GM23338 (cell line): Measurements from ENCODE around the gene DDX49. TPM values are rescaled to one million over a fixed set of nuclear protein-coding genes. Genes with fewer than 3 reads are reported as not detected.
A peak's percentile ranks its signal among the peaks of the same experiment; 100 is the strongest.

Experiments used
- ATAC-seq: fragments of 200-7000 bp; cut with Tn5 transposase; 3 replicates; pipeline ENCODE4 v1.9.1; 2020
- DNase-seq: peaks from one replicate; pipeline ENCODE4 v3.0.0-alpha.2; 2015; ENCODE audit warnings: low spot score
- H2AFZ ChIP-seq: fragments of 200-600 bp; sonication (generic); 2 replicates; pipeline ENCODE4 v1.8.0; 2016; ENCODE audit warnings: antibody characterized with exemption, mild to moderate bottlenecking, moderate library complexity
- H3F3A ChIP-seq: fragments of 200-600 bp; sonication (generic); replicated peaks from 2 replicates; pipeline ENCODE4 v1.8.0; 2017; ENCODE audit warnings: antibody characterized with exemption, mixed run types, low read depth
- H3K27ac ChIP-seq: fragments of 200-600 bp; sonication (generic); 2 replicates; pipeline ENCODE4 v1.6.1; 2016; ENCODE audit warnings: low read depth
- H3K27me3 ChIP-seq: fragments of 200-600 bp; sonication (generic); 2 replicates; pipeline ENCODE4 v1.8.0; 2016; ENCODE audit warnings: mild to moderate bottlenecking, mixed run types, moderate library complexity; ENCODE audit not compliant: insufficient read depth
- H3K36me3 ChIP-seq: fragments of 200-600 bp; sonication (generic); 2 replicates; pipeline ENCODE4 v1.8.0; 2016; ENCODE audit warnings: mild to moderate bottlenecking; ENCODE audit not compliant: insufficient read depth
- H3K4me1 ChIP-seq: fragments of 200-600 bp; sonication (generic); 2 replicates; pipeline ENCODE4 v1.8.0; 2016; ENCODE audit warnings: mild to moderate bottlenecking, moderate library complexity; ENCODE audit not compliant: insufficient read depth
- H3K4me2 ChIP-seq: fragments of 200-600 bp; sonication (generic); 2 replicates; pipeline ENCODE4 v1.7.1; 2017; ENCODE audit warnings: mixed run types
- H3K4me3 ChIP-seq: fragments of 200-600 bp; sonication (generic); 2 replicates; pipeline ENCODE4 v1.6.1; 2016; ENCODE audit warnings: mixed run types
- H3K79me2 ChIP-seq: fragments of 200-600 bp; sonication (generic); replicated peaks from 2 replicates; pipeline ENCODE4 v1.8.0; 2017; ENCODE audit warnings: mild to moderate bottlenecking; ENCODE audit not compliant: insufficient read depth
- H3K9me2 ChIP-seq: fragments of 200-600 bp; sonication (generic); 2 replicates; pipeline ENCODE4 v1.8.0; 2017; ENCODE audit not compliant: insufficient read depth
- H4K20me1 ChIP-seq: fragments of 200-600 bp; sonication (generic); replicated peaks from 2 replicates; pipeline ENCODE4 v1.8.0; 2017; ENCODE audit warnings: mild to moderate bottlenecking; ENCODE audit not compliant: insufficient read depth
- H3K27ac Mint-ChIP-seq: 2 replicates; pipeline ENCODE4 v1.8.0; 2020; ENCODE audit warnings: inconsistent platforms, mild to moderate bottlenecking, moderate library complexity, mixed read lengths
- H3K27me3 Mint-ChIP-seq: 3 replicates; pipeline ENCODE4 v1.8.0; 2022; ENCODE audit warnings: low read depth, mild to moderate bottlenecking, moderate library complexity, mixed read lengths, inconsistent platforms; ENCODE audit not compliant: insufficient read depth, poor library complexity
- H3K36me3 Mint-ChIP-seq: 3 replicates; pipeline ENCODE4 v1.8.0; 2021; ENCODE audit warnings: low read depth, mild to moderate bottlenecking, inconsistent platforms, moderate library complexity, mixed read lengths
- H3K4me1 Mint-ChIP-seq: 3 replicates; pipeline ENCODE4 v1.8.0; 2020; ENCODE audit warnings: mild to moderate bottlenecking, inconsistent platforms, mixed read lengths
- H3K4me3 Mint-ChIP-seq: 3 replicates; pipeline ENCODE4 v1.8.0; 2021; ENCODE audit warnings: moderate library complexity, mild to moderate bottlenecking, inconsistent platforms, mixed read lengths
- H3K9me3 Mint-ChIP-seq: 3 replicates; pipeline ENCODE4 v1.8.0; 2020; ENCODE audit warnings: moderate library complexity, mild to moderate bottlenecking, inconsistent platforms, mixed read lengths
- EZH2 ChIP-seq: fragments of 200-600 bp; sonication (generic); IDR thresholded peaks from one replicate; pipeline ENCODE4 v1.8.0; 2017; ENCODE audit warnings: antibody characterized with exemption, mild to moderate bottlenecking, low read depth; ENCODE audit not compliant: unreplicated experiment
- POLR2AphosphoS5 ChIP-seq: IDR thresholded peaks from 2 replicates; pipeline ENCODE4 v1.6.1; 2016; ENCODE audit warnings: antibody characterized with exemption, low read depth
- STAT1 ChIP-seq: IDR thresholded peaks from one replicate; pipeline ENCODE4 v1.6.1; 2016; ENCODE audit warnings: antibody characterized with exemption; ENCODE audit not compliant: unreplicated experiment
- polyA plus RNA-seq: library from polyadenylated mRNA; unstranded; fragments of >200 nt; fragmentation: Nextera tagmentation; extraction: Ambion mirVana; gene quantifications from 2 replicates; pipeline ENCODE4 v1.2.1, GENCODE V29; 2016
- total RNA-seq: library from RNA; depleted of rRNA; stranded (reverse); fragments of >200 nt; shearing (Covaris generic); gene quantifications from 2 replicates; pipeline ENCODE4 v1.2.3, GENCODE V29; 2014
- TF ChIP-seq, protein P1 (sequence below), 2 experiments: fragments of 200-600 bp in 1 of 2; sonication (generic) in 1 of 2; conservative IDR thresholded peaks; 2 replicates each; pipeline versions ENCODE4 v1.5.1 to v1.6.1; 2016 to 2017; ENCODE audit warnings: antibody characterized with exemption in 2 of 2, low read depth in 2 of 2, mild to moderate bottlenecking in 2 of 2, moderate library complexity in 1 of 2

Gene DDX49
- total and polyA plus RNA-seq, 2 experiments from 2014 or later, result 40.2 to 75.3 TPM

DNA sequence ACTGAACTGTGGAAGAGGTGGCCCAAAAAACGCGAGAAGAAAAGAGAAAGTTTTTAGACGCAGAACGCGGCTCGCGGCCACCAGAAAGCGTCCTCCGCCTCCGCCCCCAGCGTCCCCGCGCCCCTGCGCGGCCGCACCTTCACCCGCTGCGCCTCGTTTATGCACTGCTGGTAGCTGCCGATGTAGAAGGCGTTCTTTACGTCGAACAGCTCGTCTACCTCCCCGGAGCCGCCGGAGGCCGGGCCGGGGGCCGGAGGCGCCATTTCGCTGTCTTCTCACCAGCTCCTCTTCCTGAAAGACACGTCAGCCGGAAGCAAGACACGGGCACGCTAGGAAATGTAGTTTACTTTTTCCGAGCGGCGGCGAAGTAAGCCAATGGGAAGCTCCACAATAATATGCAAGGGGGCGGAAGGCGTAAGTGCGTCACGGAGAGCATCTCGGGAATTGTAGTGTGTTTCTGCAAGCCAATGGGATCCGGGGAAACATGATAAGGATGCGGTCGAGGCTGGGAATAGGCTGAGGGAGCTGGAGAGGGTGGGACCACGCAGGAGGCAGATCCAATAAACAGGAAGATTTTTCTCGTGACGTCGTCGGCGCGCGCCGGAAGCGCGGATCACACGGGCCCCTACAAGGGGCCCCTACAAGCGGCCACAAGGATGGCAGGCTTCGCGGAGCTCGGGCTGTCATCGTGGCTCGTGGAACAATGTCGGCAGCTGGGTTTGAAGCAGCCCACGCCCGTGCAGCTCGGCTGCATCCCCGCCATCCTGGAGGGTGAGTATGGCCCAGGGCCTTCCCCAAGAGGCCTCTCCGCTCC is at the start of gene DDX49, which contains the start of gene COPE (continued):
- TF ChIP-seq, protein P1, sequence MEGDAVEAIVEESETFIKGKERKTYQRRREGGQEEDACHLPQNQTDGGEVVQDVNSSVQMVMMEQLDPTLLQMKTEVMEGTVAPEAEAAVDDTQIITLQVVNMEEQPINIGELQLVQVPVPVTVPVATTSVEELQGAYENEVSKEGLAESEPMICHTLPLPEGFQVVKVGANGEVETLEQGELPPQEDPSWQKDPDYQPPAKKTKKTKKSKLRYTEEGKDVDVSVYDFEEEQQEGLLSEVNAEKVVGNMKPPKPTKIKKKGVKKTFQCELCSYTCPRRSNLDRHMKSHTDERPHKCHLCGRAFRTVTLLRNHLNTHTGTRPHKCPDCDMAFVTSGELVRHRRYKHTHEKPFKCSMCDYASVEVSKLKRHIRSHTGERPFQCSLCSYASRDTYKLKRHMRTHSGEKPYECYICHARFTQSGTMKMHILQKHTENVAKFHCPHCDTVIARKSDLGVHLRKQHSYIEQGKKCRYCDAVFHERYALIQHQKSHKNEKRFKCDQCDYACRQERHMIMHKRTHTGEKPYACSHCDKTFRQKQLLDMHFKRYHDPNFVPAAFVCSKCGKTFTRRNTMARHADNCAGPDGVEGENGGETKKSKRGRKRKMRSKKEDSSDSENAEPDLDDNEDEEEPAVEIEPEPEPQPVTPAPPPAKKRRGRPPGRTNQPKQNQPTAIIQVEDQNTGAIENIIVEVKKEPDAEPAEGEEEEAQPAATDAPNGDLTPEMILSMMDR (conservative IDR thresholded peaks at IDR 0.05; ENCODE audit: low read depth in 2 of 2), result no peak
- TF ChIP-seq POLR2AphosphoS5, result peak; percentile 74

DNA sequence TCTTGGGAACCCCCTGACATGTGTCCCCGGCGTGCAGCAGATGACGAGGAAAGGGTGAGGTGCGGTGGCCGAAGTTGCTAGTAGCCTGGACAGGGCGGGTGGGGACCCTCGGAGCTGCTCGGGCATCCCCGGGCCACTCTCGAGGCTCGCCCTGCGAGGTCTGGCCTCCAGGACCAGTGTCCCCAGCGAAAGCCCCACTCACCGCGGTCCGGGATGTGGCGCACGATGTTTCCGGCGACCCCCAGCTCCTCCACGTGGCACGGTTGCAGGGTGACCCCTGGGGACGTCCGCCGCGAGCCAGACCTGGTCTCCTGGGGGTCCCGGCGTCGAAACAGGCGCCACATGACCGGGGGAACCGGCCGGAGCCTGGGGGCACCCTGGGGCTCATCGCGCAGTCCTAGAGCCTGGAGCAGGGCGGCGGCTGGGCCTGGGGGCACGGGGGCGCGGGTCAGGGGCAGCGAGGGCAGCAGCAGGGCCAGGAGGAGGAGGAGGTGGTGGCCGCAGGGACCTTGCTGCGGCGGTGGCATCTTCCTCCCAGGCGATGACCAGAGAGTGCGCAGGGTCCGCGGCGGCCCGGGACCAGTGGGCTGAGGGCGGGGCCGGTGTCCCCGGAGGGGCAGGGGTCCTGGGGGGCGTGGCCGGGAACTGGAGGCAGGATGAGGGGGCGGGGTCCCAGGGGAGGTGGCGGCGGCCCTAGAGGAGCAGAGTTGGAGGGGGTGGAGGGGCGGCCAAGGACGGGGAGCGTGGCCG is 49.6 kb upstream of the DDX49 start:
- peak; percentile 47 for ATAC-seq
- peak; percentile 88 for DNase-seq

More for the DNA sequence above, 49.6 kb upstream of the DDX49 start:
- Histone ChIP-seq H3K4me3 (peak overlapping the region; percentile 57), H3K79me2 (no peaks in the 10 kb centered on the region), H3K27ac (no peak overlapping the region), H2AFZ (no peak overlapping the region), H3K36me3 (no peaks in the 10 kb centered on the region), H4K20me1 (peaks cover 14% of the 10 kb centered on the region), H3K4me1 (peaks cover 5% of the 10 kb centered on the region; the same call in 1 of the 2 replicates), H3K4me2 (peak overlapping the region; percentile 84), H3K27me3 (peaks cover 33% of the 10 kb centered on the region), H3F3A (peaks cover 26% of the 10 kb centered on the region), H3K9me2 (no peaks in the 10 kb centered on the region)
- peaks cover 29% of the 10 kb centered on the region for H3K27me3 Mint-ChIP-seq
- peaks cover 27% of the 10 kb centered on the region for H3K36me3 Mint-ChIP-seq
- H3K27ac Mint-ChIP-seq, result no peak overlapping the region
- TF ChIP-seq STAT1 (no peak), EZH2 (no peak)
- TF ChIP-seq, protein P1 (conservative IDR thresholded peaks at IDR 0.05; ENCODE audit: low read depth in 2 of 2), result no peak
- H3K4me1 Mint-ChIP-seq, result peaks cover 9% of the 10 kb centered on the region; the same call in 2 of the 3 replicates
- no peaks in the 10 kb centered on the region; the same call in 1 of the 3 replicates for H3K9me3 Mint-ChIP-seq
- H3K4me3 Mint-ChIP-seq, result no peak overlapping the region; the same call in 2 of the 3 replicates
